SK-N-SH (cell line): ENCODE results near the gene KRT80. TPM values are rescaled to one million over a fixed set of nuclear protein-coding genes. Genes with fewer than 3 reads are reported as not detected.

Experiments
- CTCF ChIA-PET: fragments of 300-600, 350-600 bp; formaldehyde crosslinking; extraction: SDS; loops from one replicate; lab custom pipeline; 2021; lab: Yijun Ruan, JAX
- POLR2A ChIA-PET: fragments of 350-600 bp; sonication (Branson Sonifier 250); formaldehyde crosslinking; extraction: SDS; loops from one replicate; lab custom pipeline; 2020; ENCODE audit warnings: antibody characterized with exemption, inconsistent platforms; lab: Yijun Ruan, JAX
- DNase-seq: peaks from one replicate; pipeline ENCODE4 v3.0.0; 2012
- H2AFZ ChIP-seq: fragments of 200-600 bp; sonication (generic); 2 replicates; pipeline ENCODE4 v1.8.1; 2016; ENCODE audit warnings: antibody characterized with exemption, mild to moderate bottlenecking, low read depth
- H3F3A ChIP-seq: fragments of 200-600 bp; sonication (generic); replicated peaks from 2 replicates; pipeline ENCODE3; 2016; ENCODE audit warnings: antibody characterized with exemption, mild to moderate bottlenecking; ENCODE audit not compliant: insufficient read depth
- H3K27ac ChIP-seq, 2 experiments: fragments of 200-500 bp in 1 of 2; fragments of 200-600 bp in 1 of 2; sonication (Bioruptor generic) in 1 of 2; sonication (generic), shearing (Covaris generic) in 1 of 2; 2 replicates each; pipeline versions ENCODE4 v1.5.1 to v1.6.1; 2014 to 2016; ENCODE audit warnings: low read depth in 2 of 2, inconsistent platforms in 1 of 2, low read length in 1 of 2, mild to moderate bottlenecking in 1 of 2, mixed read lengths in 1 of 2
- H3K27me3 ChIP-seq: fragments of 200-600 bp; sonication (generic), shearing (Covaris generic); 2 replicates; pipeline ENCODE4 v1.6.1; 2016; ENCODE audit warnings: mixed run types; ENCODE audit not compliant: insufficient read depth
- H3K36me3 ChIP-seq, 2 experiments: fragments of 200-500 bp in 1 of 2; fragments of 200-600 bp in 1 of 2; sonication (Bioruptor generic) in 1 of 2; sonication (generic) in 1 of 2; replicated peaks in 1 of 2; 2 replicates each; pipeline versions ENCODE3 to v1.5.1; 2014 to 2016; ENCODE audit warnings: low read length in 1 of 2, mild to moderate bottlenecking in 1 of 2; ENCODE audit not compliant: insufficient read depth in 2 of 2, control insufficient read depth in 1 of 2
- H3K4me1 ChIP-seq, 2 experiments: fragments of 200-500 bp in 1 of 2; fragments of 200-600 bp in 1 of 2; sonication (Bioruptor generic) in 1 of 2; sonication (generic), shearing (Covaris generic) in 1 of 2; 2 replicates each; pipeline versions ENCODE4 v1.5.1 to v1.6.1; 2014 to 2016; ENCODE audit warnings: low read depth in 1 of 2, low read length in 1 of 2, mixed run types in 1 of 2; ENCODE audit not compliant: insufficient read depth in 2 of 2, control insufficient read depth in 1 of 2
- H3K4me2 ChIP-seq: fragments of 200-600 bp; sonication (generic), shearing (Covaris generic); 2 replicates; pipeline ENCODE4 v1.6.1; 2017; ENCODE audit warnings: mixed run types
- H3K4me3 ChIP-seq, 2 experiments: fragments of 200-500 bp in 1 of 2; fragments of 200-600 bp in 1 of 2; sonication (Bioruptor generic) in 1 of 2; sonication (generic), shearing (Covaris generic) in 1 of 2; 2 replicates each; pipeline versions ENCODE4 v1.5.1 to v1.8.1; 2014 to 2016; ENCODE audit warnings: low read depth in 2 of 2, inconsistent platforms in 1 of 2, low read length in 1 of 2, mild to moderate bottlenecking in 1 of 2, mixed read lengths in 1 of 2, moderate library complexity in 1 of 2
- H3K79me2 ChIP-seq: fragments of 200-600 bp; sonication (generic); 2 replicates; pipeline ENCODE4 v1.8.1; 2017; ENCODE audit warnings: mild to moderate bottlenecking; ENCODE audit not compliant: insufficient read depth
- H3K9ac ChIP-seq: fragments of 200-600 bp; sonication (generic); 2 replicates; pipeline ENCODE4 v1.6.1; 2017; ENCODE audit warnings: mixed run types
- H3K9me2 ChIP-seq: fragments of 200-600 bp; sonication (generic); 2 replicates; pipeline ENCODE4 v1.6.1; 2017; ENCODE audit warnings: mixed run types
- H3K9me3 ChIP-seq: fragments of 200-600 bp; sonication (generic); 2 replicates; pipeline ENCODE4 v1.6.1; 2017; ENCODE audit warnings: mixed run types, mild to moderate bottlenecking, moderate library complexity
- H4K20me1 ChIP-seq: fragments of 200-600 bp; sonication (generic); 2 replicates; pipeline ENCODE4 v1.6.1; 2017; ENCODE audit warnings: mild to moderate bottlenecking, mixed run types; ENCODE audit not compliant: insufficient read depth
- CHD2 ChIP-seq: fragments of 150-350 bp; IDR thresholded peaks from 2 replicates; pipeline ENCODE4 v1.6.1; 2018; ENCODE audit warnings: low read length; ENCODE audit not compliant: partially characterized antibody
- ELF1 ChIP-seq: IDR thresholded peaks from 2 replicates; pipeline ENCODE4 v1.4.0; 2012
- EZH2phosphoT487 ChIP-seq: fragments of 200-600 bp; sonication (generic); IDR thresholded peaks from 2 replicates; pipeline ENCODE4 v1.6.1; 2017; ENCODE audit warnings: low read depth, mixed run types, mild to moderate bottlenecking, antibody characterized with exemption, moderate library complexity, borderline replicate concordance
- FOXM1 ChIP-seq: IDR thresholded peaks from 2 replicates; pipeline ENCODE4 v1.4.0; 2012; ENCODE audit warnings: low read depth, mild to moderate bottlenecking
- GABPA ChIP-seq: IDR thresholded peaks from 2 replicates; pipeline ENCODE4 v1.4.0; 2012; ENCODE audit warnings: low read depth, mild to moderate bottlenecking
- JUND ChIP-seq: IDR thresholded peaks from 2 replicates; pipeline ENCODE4 v1.4.0; 2012
- MXI1 ChIP-seq: IDR thresholded peaks from 2 replicates; pipeline ENCODE4 v1.6.1; 2012; ENCODE audit warnings: mild to moderate bottlenecking, low read depth, low read length, improper control_type of control experiment
- NFIC ChIP-seq: IDR thresholded peaks from 2 replicates; pipeline ENCODE4 v1.4.0; 2012; ENCODE audit warnings: borderline replicate concordance
- NRF1 ChIP-seq: IDR thresholded peaks from 2 replicates; pipeline ENCODE4 v1.6.1; 2012; ENCODE audit warnings: low read depth, mild to moderate bottlenecking, low read length
- POLR2AphosphoS5 ChIP-seq: IDR thresholded peaks from 2 replicates; pipeline ENCODE4 v1.6.1; 2012; ENCODE audit warnings: low read depth, low read length
- RAD21 ChIP-seq: IDR thresholded peaks from 2 replicates; pipeline ENCODE4 v1.6.1; 2012; ENCODE audit warnings: mild to moderate bottlenecking, low read length
- RFX5 ChIP-seq: IDR thresholded peaks from 2 replicates; pipeline ENCODE4 v1.6.1; 2012; ENCODE audit warnings: mild to moderate bottlenecking, improper control_type of control experiment, low read length
- SIN3A ChIP-seq: IDR thresholded peaks from 2 replicates; pipeline ENCODE4 v1.6.1; 2012; ENCODE audit warnings: low read depth, mild to moderate bottlenecking, low read length, moderate library complexity, borderline replicate concordance
- SMC3 ChIP-seq: IDR thresholded peaks from 2 replicates; pipeline ENCODE4 v1.6.1; 2012; ENCODE audit warnings: low read depth, low read length, improper control_type of control experiment
- TCF12 ChIP-seq: IDR thresholded peaks from 2 replicates; pipeline ENCODE4 v1.4.0; 2012
- TEAD4 ChIP-seq: IDR thresholded peaks from 2 replicates; pipeline ENCODE4 v1.4.0; 2012; ENCODE audit warnings: mild to moderate bottlenecking, borderline replicate concordance; ENCODE audit not compliant: insufficient read depth
- WGBS: methylation state at CpG from one replicate; pipeline ENCODE4 v1.1.6; 2017; ENCODE audit warnings: low lambda C conversion rate; 5-methylcytosine and 5-hydroxymethylcytosine counted together
- polyA plus RNA-seq, 3 experiments: library from polyadenylated mRNA; depleted of rRNA; stranded (reverse); fragments of >200 nt; gene quantifications; 2 replicates each; pipeline ENCODE4 v1.2.3, GENCODE V29; 2012
- TF ChIP-seq, protein P1 (sequence below): IDR thresholded peaks from 2 replicates; pipeline ENCODE4 v1.4.0; 2012; ENCODE audit warnings: low read depth, borderline replicate concordance
- TF ChIP-seq, protein P2 (sequence below): IDR thresholded peaks from 2 replicates; pipeline ENCODE4 v1.6.1; 2012; ENCODE audit warnings: mild to moderate bottlenecking, low read depth, low read length, moderate library complexity
- TF ChIP-seq, protein P3 (sequence below): fragments of 150-350 bp; IDR thresholded peaks from 2 replicates; pipeline ENCODE4 v1.6.1; 2017; ENCODE audit warnings: antibody characterized with exemption, low read length, low read depth, borderline replicate concordance
- TF ChIP-seq, protein P4 (sequence below): IDR thresholded peaks from 2 replicates; pipeline ENCODE4 v1.4.0; 2012; ENCODE audit warnings: low read depth, borderline replicate concordance

Gene KRT80
- polyA plus RNA-seq, 1 of the 3 experiments (the other 2 are of a cell fraction) = 14.9 TPM

DNA sequence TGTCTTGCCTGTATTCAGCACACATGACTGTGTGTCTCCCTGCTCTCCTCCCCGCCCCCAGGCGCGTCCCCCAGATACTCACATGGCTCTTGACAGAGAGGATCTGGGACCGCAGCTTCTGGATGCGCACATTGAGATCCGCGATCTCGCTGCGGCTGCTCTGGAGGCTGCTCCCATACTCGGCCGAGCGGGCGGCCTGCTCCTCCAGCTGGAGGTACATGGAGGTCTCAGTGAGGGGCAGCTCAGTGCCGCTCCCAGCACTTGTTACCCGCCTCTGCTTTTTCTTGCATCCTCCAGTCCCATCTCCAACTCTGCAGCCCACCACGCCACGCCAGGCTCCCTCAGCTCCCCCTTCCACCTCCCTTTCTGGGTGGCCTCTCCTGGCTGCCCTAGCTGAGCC, 18.9 kb downstream of the KRT80 start:
- TF ChIP-seq RFX5 = no peak
- no peak for TF ChIP-seq TCF12
- no peak for TF ChIP-seq NRF1
- TF ChIP-seq SMC3 = no peak
- TF ChIP-seq SIN3A = no peak
- TF ChIP-seq, protein P1, sequence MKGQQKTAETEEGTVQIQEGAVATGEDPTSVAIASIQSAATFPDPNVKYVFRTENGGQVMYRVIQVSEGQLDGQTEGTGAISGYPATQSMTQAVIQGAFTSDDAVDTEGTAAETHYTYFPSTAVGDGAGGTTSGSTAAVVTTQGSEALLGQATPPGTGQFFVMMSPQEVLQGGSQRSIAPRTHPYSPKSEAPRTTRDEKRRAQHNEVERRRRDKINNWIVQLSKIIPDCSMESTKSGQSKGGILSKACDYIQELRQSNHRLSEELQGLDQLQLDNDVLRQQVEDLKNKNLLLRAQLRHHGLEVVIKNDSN = no peak
- TF ChIP-seq, protein P2, sequence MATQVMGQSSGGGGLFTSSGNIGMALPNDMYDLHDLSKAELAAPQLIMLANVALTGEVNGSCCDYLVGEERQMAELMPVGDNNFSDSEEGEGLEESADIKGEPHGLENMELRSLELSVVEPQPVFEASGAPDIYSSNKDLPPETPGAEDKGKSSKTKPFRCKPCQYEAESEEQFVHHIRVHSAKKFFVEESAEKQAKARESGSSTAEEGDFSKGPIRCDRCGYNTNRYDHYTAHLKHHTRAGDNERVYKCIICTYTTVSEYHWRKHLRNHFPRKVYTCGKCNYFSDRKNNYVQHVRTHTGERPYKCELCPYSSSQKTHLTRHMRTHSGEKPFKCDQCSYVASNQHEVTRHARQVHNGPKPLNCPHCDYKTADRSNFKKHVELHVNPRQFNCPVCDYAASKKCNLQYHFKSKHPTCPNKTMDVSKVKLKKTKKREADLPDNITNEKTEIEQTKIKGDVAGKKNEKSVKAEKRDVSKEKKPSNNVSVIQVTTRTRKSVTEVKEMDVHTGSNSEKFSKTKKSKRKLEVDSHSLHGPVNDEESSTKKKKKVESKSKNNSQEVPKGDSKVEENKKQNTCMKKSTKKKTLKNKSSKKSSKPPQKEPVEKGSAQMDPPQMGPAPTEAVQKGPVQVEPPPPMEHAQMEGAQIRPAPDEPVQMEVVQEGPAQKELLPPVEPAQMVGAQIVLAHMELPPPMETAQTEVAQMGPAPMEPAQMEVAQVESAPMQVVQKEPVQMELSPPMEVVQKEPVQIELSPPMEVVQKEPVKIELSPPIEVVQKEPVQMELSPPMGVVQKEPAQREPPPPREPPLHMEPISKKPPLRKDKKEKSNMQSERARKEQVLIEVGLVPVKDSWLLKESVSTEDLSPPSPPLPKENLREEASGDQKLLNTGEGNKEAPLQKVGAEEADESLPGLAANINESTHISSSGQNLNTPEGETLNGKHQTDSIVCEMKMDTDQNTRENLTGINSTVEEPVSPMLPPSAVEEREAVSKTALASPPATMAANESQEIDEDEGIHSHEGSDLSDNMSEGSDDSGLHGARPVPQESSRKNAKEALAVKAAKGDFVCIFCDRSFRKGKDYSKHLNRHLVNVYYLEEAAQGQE = no peak
- TF ChIP-seq, protein P3, sequence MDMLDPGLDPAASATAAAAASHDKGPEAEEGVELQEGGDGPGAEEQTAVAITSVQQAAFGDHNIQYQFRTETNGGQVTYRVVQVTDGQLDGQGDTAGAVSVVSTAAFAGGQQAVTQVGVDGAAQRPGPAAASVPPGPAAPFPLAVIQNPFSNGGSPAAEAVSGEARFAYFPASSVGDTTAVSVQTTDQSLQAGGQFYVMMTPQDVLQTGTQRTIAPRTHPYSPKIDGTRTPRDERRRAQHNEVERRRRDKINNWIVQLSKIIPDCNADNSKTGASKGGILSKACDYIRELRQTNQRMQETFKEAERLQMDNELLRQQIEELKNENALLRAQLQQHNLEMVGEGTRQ = no peak
- no peak for TF ChIP-seq TEAD4
- TF ChIP-seq FOXM1 = no peak
- TF ChIP-seq ELF1 = no peak
- TF ChIP-seq JUND = no peak
- no peak for TF ChIP-seq GABPA
- TF ChIP-seq NFIC = no peak
- TF ChIP-seq EZH2phosphoT487 = no peak
- no peak for TF ChIP-seq MXI1
- no peak for TF ChIP-seq RAD21
- TF ChIP-seq POLR2AphosphoS5 = no peak
- TF ChIP-seq, protein P4, sequence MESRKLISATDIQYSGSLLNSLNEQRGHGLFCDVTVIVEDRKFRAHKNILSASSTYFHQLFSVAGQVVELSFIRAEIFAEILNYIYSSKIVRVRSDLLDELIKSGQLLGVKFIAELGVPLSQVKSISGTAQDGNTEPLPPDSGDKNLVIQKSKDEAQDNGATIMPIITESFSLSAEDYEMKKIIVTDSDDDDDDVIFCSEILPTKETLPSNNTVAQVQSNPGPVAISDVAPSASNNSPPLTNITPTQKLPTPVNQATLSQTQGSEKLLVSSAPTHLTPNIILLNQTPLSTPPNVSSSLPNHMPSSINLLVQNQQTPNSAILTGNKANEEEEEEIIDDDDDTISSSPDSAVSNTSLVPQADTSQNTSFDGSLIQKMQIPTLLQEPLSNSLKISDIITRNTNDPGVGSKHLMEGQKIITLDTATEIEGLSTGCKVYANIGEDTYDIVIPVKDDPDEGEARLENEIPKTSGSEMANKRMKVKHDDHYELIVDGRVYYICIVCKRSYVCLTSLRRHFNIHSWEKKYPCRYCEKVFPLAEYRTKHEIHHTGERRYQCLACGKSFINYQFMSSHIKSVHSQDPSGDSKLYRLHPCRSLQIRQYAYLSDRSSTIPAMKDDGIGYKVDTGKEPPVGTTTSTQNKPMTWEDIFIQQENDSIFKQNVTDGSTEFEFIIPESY = no peak
- TF ChIP-seq CHD2 = no peak
- WGBS = 99% methylated on average over 17 of the region's 17 CpGs
- no peaks in the 10 kb centered on the region for H3K9me2 ChIP-seq
- peaks cover 0 to 6% of the 10 kb centered on the region in 2 experiments for H3K36me3 ChIP-seq
- H3K79me2 ChIP-seq = no peaks in the 10 kb centered on the region
- H3K27me3 ChIP-seq = no peaks in the 10 kb centered on the region
- CTCF ChIA-PET = interaction anchor here (0.6 to 3.2 kb wide), 9 partner anchors 11 to 334 kb away, joined by 3 to 12 read pairs (median 4); partner anchors contain the start of gene KRT83
- H3K4me3 ChIP-seq = no peak overlapping the region
- POLR2A ChIA-PET = interaction anchor here (0.6 to 6.1 kb wide), 3 partner anchors 9 to 27 kb away, joined by 3 to 25 read pairs (median 3); no protein-coding TSS in a partner anchor
- H2AFZ ChIP-seq = no peak overlapping the region
- H3K27ac ChIP-seq = peak overlapping the region in 1 of 2 experiments; percentile 40; a peak in 1 of 4 replicates
- no peak for DNase-seq
- H3F3A ChIP-seq = peaks cover 4% of the 10 kb centered on the region
- no peak overlapping the region for H3K9ac ChIP-seq
- H3K4me2 ChIP-seq = no peak overlapping the region
- H4K20me1 ChIP-seq = no peaks in the 10 kb centered on the region
- H3K9me3 ChIP-seq = no peaks in the 10 kb centered on the region
- H3K4me1 ChIP-seq = peaks cover 12 to 59% of the 10 kb centered on the region in 2 experiments; a peak in 2 of 4 replicates
